Mucosa of descending colon (tissue), 3 donors: ENCODE measurements around the gene HNF1B. TPM values are rescaled to one million over a fixed set of nuclear protein-coding genes. Genes with fewer than 3 reads are reported as not detected.

Experiments
- ATAC-seq: fragments of 200-7000 bp; cut with Tn5 transposase; one replicate; pipeline ENCODE4 v1.9.1; 2020; ENCODE audit warnings: mild to moderate bottlenecking, moderate library complexity
- DNase-seq, 3 donors: peaks; one replicate each; pipeline ENCODE4 v3.0.0-alpha.2; 2020
- H3K36me3 ChIP-seq: fragments of 200-600 bp; one replicate; pipeline ENCODE4 v1.8.0; 2021; ENCODE audit warnings: low read depth, mild to moderate bottlenecking
- H3K4me1 ChIP-seq: fragments of 200-600 bp; one replicate; pipeline ENCODE4 v1.8.0; 2021; ENCODE audit warnings: low read depth, mild to moderate bottlenecking
- H3K4me3 ChIP-seq: fragments of 200-600 bp; one replicate; pipeline ENCODE4 v1.8.0; 2021; ENCODE audit warnings: mild to moderate bottlenecking
- H3K9me3 ChIP-seq: fragments of 200-600 bp; one replicate; pipeline ENCODE4 v1.8.0; 2021; ENCODE audit warnings: mild to moderate bottlenecking
- CTCF ChIP-seq: fragments of 200-600 bp; IDR thresholded peaks from one replicate; pipeline ENCODE4 v1.8.0; 2022; ENCODE audit warnings: antibody characterized with exemption, mild to moderate bottlenecking
- intact Hi-C, 2 donors: fragments of 100-400 bp; cut with DNase I in 1 of 2; cut with micrococcal nuclease in 1 of 2; formaldehyde crosslinking; loops; one replicate each; pipeline versions ENCODE4 v1.11.0 to v1.11.1; 2022; cut with DNase I, micrococcal nuclease
- total RNA-seq, 3 donors: library from RNA; stranded (reverse); fragmentation: NEBNext Ultra II Directional in 2 of 3; extraction: Animal tissue kit (Norgen Biotek cat#: 25700) in 2 of 3; gene quantifications; one replicate each; pipeline versions ENCODE4 v1.2.1 to v1.2.4, GENCODE V29; 2021 to 2023
- donor health status: DM: no; HTN: no; CAD: no; lungs with moderate emphysema.
- donor health status: DM: no; HTN: no; CAD: no.
- donor health status: DM: no; HTN: yes; CAD: no.

Gene HNF1B
- total RNA-seq, 3 donors from 2014 or later = 21.1 to 54.6 (median 34.8) TPM

DNA sequence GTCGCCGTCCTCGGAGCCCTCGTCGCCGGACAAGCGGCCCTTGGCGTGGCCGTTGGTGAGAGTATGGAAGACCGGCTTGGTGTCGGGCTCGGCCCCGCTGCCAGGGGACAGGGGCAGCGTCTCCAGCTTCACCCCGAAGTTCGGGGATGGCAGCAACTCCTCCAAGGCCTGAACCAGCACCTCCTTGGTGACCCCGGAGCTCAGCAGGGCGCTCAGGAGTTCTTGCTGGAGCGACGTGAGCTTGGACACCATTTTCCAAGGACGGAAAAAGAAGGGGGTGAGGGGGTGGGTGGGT lies 279 bp downstream of the HNF1B start:
- DNase-seq (no peak), ATAC-seq (peak; percentile 0)
- peaks cover 12% of the 10 kb centered on the region for H3K4me1 ChIP-seq
- no peak for TF ChIP-seq CTCF
- no peaks in the 10 kb centered on the region for H3K36me3 ChIP-seq
- H3K9me3 ChIP-seq = no peaks in the 10 kb centered on the region
- peak overlapping the region; percentile 56 for H3K4me3 ChIP-seq
- intact Hi-C loops = no loop called here

DNA sequence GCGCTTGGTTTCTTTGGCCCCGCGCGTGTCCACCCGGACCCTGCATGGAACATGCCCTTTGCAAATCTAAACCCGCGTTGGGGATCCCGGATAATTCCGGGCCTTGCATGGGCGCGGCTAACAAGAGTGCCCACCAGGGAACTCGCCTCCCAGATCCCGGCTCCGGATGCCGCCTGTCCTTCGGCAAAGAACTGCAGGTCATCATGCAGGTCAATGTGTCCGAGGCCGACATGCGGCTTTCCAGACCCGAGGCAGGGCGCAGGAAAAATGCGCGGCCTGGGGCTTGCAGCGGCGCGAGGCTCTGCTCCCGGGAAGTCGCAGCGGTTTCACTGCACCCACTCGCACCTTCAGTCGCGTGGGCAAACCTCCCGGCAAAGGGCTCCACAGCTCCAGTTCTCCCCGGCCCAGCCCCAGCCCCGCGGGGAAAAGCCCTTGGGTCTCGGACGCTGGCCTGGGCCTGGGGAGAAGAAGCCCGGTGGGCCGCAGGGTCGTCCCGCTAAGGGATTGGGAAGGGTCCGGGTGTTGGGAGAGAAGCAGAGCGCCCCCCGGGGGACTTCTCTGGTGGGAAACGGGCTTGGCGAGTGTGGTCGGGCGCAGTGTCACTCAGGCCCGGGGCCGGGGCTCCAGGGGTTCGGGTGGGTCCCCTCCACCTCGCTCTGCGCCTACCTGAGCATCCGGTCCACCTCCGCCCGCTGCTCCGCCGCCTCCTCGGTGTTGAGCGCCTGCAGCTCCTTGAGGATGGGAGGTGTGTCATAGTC lies 805 bp downstream of the HNF1B start:
- intact Hi-C loops = no loop called here
- Histone ChIP-seq H3K9me3 (no peaks in the 10 kb centered on the region), H3K4me1 (peaks cover 12% of the 10 kb centered on the region), H3K36me3 (no peaks in the 10 kb centered on the region), H3K4me3 (peak overlapping the region; percentile 56)
- ATAC-seq = peak; percentile 28
- peak; percentile 54 to 70 (median 69) for DNase-seq
- no peak for TF ChIP-seq CTCF

DNA sequence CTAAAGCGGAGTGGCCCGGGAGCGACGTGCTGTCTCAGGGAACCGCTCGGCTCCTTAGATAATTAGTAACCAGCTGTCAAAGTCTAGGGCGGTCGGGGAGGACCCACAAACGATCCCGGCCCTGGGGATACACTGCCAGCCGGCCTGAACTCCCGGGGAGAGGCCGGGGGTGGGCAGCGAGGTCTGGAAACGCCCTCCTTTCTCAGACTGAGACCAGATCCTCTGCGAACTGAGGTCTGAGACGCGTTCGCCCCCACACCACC lies 1.3 kb downstream of the HNF1B start:
- Histone ChIP-seq H3K9me3 (no peaks in the 10 kb centered on the region), H3K36me3 (no peaks in the 10 kb centered on the region), H3K4me1 (peaks cover 12% of the 10 kb centered on the region), H3K4me3 (peak overlapping the region; percentile 56)
- DNase-seq (peak; percentile 74 to 81 (median 78)), ATAC-seq (peak; percentile 63)
- intact Hi-C loops = no loop called here
- TF ChIP-seq CTCF = no peak

DNA sequence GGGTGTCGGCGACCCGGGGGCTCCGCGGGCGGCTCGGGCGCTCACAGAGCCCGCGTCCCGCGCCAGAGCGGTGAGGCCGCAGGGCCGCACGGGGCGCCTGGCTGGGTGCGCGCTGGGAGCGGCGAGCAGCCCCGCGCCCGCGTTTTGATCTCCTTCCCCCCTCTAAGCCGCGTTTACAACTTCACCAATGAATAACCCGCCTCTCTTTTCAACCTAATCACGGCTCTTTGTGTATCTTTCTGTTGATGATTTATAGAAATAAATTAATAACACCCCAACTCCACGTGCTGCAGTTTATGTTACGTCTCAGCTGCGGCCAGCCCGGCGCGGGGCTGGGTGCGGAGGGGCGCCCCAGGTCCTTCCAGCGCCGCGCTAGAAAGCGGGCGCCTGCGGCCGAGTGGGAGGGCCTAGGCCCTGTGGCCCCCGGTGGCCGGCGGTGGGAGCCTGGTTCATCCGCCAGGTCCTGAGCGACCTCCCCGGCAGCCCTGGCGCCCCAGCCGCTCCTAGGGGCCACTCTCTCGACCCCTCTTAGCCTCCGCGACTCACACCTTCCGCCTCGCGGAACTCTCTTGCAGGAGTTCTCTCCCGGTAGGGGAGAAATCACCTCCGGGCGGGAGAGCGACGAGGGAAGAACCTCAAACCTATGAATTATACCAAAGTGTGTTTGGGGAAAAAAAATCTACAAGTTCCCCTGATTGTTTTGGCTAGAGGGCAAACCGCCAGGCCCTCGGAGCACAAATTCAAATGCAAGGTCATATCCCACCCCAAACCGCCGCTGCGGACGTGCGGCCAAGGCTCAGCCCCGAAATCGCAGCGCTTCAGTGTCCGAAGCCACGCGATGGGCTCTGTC lies 1.9 kb downstream of the HNF1B start:
- peak; percentile 42 to 61 (median 55) for DNase-seq
- H3K9me3 ChIP-seq = no peaks in the 10 kb centered on the region
- intact Hi-C loops = no loop called here
- H3K36me3 ChIP-seq = no peaks in the 10 kb centered on the region
- no peak for TF ChIP-seq CTCF
- peak; percentile 23 for ATAC-seq
- H3K4me1 ChIP-seq = peaks cover 12% of the 10 kb centered on the region
- peak overlapping the region; percentile 56 for H3K4me3 ChIP-seq

DNA sequence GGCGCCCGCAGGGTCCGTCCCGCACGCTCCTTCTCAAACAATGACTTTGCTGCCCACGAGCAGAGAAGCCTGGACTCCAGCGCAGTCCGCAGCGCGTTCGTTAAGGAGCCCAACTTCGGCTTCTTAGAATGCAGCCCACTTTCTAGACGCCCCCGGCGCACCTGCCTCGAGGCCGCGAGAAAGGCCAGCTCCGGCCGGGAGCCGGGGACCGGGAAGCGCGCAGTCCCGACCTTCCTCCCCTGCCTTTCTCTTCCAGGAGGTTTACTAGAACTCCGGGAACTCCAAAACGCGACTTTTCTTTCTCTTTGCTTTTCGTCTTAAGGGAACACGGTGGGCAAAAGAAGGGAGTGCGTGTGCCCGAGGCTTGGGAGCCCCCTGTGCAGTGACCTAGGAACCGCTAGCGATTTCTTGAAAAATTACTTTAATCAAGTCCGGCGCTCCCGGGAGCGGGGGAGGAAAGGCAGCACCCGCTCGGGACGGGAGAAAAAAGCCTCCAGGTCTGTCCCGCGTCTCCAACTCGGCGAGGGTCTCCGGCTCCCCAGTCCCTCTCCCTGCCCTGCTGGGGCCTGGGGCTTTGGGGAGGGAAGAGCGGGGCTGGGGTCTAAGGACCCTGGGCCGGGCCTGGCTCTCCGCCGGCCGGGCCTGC lies 2.6 kb downstream of the HNF1B start:
- H3K9me3 ChIP-seq = no peaks in the 10 kb centered on the region
- ATAC-seq (no peak), DNase-seq (peak in 1 of 3 donors; percentile 57)
- peaks cover 12% of the 10 kb centered on the region for H3K4me1 ChIP-seq
- no peaks in the 10 kb centered on the region for H3K36me3 ChIP-seq
- TF ChIP-seq CTCF = no peak
- intact Hi-C loops = no loop called here
- H3K4me3 ChIP-seq = peak overlapping the region; percentile 56
